Endometrial microvascular endothelial cells (primary cell): ENCODE results near the gene CACNA1A. TPM values are rescaled to one million over a fixed set of nuclear protein-coding genes. Genes with fewer than 3 reads are reported as not detected.
"Not testable (repeated sequence)": the region's sequence is repeated elsewhere in the genome, so short reads cannot be mapped to it uniquely, and the experiment has no call there.

Experiments
- in situ Hi-C: cut with HindIII; loops from 2 replicates; pipeline ENCODE4 v1.10.0; 2017; ENCODE audit warnings: low sequenced_read_pairs, low pct_unique_long_range_greater_than_20kb; ENCODE audit errors: inconsistent ontology term
- total RNA-seq: library from RNA; depleted of rRNA; stranded (reverse); fragments of >200 nt; gene quantifications from one replicate; pipeline ENCODE4 v1.2.3, GENCODE V29; 2015; ENCODE audit errors: inconsistent ontology term

Gene CACNA1A
- total RNA-seq, 1 donor from 2014 or later, result not detected

- in situ Hi-C loops, result no loop called here
These were observed 75.3 kb downstream of the CACNA1A start for GRCh38 chr19:13430790-13431582.

- in situ Hi-C loops, result no loop called here
These were observed 76.7 kb downstream of the CACNA1A start for GRCh38 chr19:13429563-13429962.

- in situ Hi-C loops, result no loop called here
These were observed 77.9 kb downstream of the CACNA1A start for GRCh38 chr19:13428352-13428751.

- in situ Hi-C loops, result no loop called here
These were observed 78.8 kb downstream of the CACNA1A start for GRCh38 chr19:13427273-13428051.

GRCh38 chr19:13425875-13426274 is 80.4 kb downstream of the CACNA1A start:
- in situ Hi-C loops, result not testable (repeated sequence)

- in situ Hi-C loops, result no loop called here
These were observed 81.1 kb downstream of the CACNA1A start for GRCh38 chr19:13425151-13425550.

GRCh38 chr19:13420780-13421179 is 85.5 kb downstream of the CACNA1A start:
- in situ Hi-C loops, result no loop called here

- in situ Hi-C loops, result no loop called here
These were observed 89.2 kb downstream of the CACNA1A start for GRCh38 chr19:13417054-13417453.

GRCh38 chr19:13411899-13412298 is 94.4 kb downstream of the CACNA1A start:
- in situ Hi-C loops, result no loop called here

GRCh38 chr19:13410946-13411345 is 95.3 kb downstream of the CACNA1A start:
- in situ Hi-C loops, result no loop called here

- in situ Hi-C loops, result no loop called here
These were observed 97.3 kb downstream of the CACNA1A start for GRCh38 chr19:13408889-13409518.

- in situ Hi-C loops, result no loop called here
These were observed 102.0 kb downstream of the CACNA1A start for GRCh38 chr19:13404236-13404635.

GRCh38 chr19:13401388-13401787 is 104.9 kb downstream of the CACNA1A start:
- in situ Hi-C loops, result no loop called here

- in situ Hi-C loops, result no loop called here
These were observed 106.0 kb downstream of the CACNA1A start for GRCh38 chr19:13400296-13400695.

GRCh38 chr19:13399746-13400145 is 106.5 kb downstream of the CACNA1A start:
- in situ Hi-C loops, result no loop called here

GRCh38 chr19:13398780-13399726 is 107.2 kb downstream of the CACNA1A start:
- in situ Hi-C loops, result no loop called here

- in situ Hi-C loops, result no loop called here
These were observed 108.1 kb downstream of the CACNA1A start for GRCh38 chr19:13398182-13398581.

- in situ Hi-C loops, result no loop called here
These were observed 109.8 kb downstream of the CACNA1A start for GRCh38 chr19:13396250-13397080.
